GM19025 (cell line): Measurements from ENCODE around the gene LMAN2.

Experiments
- ATAC-seq: cut with Tn5 transposase; IDR thresholded peaks from one replicate; pipeline ENCODE4 v1.9.1; 2021; ENCODE audit warnings: mild to moderate bottlenecking, low read depth, moderate library complexity; ENCODE audit not compliant: unreplicated experiment

LMAN2 gene

DNA sequence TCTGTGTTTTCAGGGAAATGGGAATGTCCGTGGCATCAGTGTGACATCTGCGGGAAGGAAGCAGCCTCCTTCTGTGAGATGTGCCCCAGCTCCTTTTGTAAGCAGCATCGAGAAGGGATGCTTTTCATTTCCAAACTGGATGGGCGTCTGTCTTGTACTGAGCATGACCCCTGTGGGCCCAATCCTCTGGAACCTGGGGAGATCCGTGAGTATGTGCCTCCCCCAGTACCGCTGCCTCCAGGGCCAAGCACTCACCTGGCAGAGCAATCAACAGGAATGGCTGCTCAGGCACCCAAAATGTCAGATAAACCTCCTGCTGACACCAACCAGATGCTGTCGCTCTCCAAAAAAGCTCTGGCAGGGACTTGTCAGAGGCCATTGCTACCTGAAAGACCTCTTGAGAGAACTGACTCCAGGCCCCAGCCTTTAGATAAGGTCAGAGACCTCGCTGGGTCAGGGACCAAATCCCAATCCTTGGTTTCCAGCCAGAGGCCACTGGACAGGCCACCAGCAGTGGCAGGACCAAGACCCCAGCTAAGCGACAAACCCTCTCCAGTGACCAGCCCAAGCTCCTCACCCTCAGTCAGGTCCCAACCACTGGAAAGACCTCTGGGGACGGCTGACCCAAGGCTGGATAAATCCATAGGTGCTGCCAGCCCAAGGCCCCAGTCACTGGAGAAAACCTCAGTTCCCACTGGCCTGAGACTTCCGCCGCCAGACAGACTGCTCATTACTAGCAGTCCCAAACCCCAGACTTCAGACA, 57.5 kb downstream of the LMAN2 start:
- no peak for ATAC-seq

DNA sequence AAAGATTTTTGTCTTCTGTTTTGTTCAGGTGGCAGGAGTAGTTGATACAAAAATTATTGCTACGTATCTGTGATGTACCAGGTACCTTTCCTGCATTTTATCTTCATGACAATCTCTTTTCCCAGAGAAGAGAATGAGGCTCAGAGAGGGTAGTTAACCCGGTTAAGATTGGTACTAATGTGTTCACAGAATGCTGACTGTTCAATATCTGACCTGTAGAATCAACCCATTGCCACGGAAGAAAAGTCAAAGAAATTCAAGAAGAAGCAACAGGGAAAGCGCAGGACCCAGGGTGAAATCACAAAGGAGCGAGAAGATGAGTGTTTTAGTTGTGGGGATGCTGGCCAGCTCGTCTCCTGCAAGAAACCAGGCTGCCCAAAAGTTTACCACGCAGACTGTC, 59.7 kb downstream of the LMAN2 start:
- ATAC-seq = no peak

DNA sequence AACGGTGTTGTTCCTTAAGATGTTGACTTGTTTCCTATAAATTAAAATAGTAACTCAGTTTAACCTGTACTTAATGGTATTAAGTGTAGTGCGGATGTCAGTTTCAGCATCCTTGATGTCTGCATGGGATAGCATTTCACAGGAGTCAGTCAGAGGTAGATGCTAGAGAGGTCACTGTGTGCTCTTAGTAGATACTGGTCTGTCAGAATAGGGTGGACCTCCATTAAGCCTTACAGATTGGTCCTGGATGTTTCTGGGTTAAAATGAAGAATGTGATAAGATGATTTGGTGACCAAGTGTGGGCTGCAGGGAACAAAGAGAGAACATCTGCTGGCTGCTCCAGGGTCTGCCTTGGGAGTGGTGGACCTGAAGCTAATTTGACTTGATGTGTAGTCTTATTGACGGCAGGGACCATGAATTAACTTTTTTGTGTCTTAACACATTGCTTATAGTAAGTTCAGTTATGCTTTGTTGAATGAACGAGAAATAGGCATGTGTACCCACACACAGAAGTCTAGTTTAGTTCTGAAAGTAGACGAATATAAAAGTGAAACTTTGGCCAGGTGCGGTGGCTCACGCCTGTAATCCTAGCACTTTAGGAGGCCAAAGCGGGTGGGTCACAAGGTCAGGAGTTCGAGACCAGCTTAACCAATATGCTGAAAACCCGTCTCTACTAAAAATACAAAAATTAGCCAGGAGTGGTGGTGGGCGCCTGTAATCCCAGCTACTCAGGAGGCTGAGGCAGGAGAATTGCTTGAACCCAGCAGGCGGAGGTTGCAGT, 60.5 kb downstream of the LMAN2 start:
- ATAC-seq = no peak

DNA sequence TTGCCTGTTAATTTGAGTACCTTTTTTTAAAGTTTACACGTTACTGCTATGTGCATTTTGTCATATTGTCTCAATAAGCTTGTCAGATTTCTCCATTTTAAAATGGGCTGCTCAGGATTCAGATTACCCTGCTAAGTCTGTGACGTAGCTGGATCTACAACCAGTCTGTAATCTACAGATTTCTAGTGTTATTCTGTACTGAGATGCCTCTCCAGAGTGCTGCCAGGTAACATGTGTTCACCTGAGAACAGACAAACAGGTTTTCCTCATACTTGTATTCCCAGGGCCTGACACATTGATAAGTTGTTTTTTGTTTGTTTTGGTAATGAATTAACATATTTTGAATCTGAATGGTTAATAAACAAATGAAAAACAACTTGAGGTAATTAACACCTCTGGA, 63.3 kb downstream of the LMAN2 start:
- ATAC-seq = no peak
